ENCODE results near the gene DNAJC4.

DNA sequence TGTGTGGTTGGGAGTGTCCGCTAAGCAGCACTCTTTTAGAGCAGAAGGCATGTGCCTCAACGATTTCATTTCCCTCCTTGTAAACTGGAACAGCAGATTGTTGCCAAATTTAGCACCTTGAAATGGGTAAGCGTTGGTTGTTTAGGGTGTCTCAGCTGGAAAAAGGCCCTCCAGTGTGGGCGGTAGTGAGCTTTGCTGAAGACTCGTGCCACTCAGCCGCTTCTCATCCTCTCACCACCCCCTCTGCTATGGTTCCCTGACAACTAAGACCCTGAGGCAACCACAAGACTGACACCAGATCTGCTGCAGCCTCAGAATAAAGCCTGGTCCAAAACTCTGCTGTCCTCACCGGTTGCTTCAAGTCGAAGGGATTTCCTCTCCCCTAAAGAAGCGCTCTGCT, 33.7 kb upstream of the DNAJC4 start:
- TF ChIP-seq, protein P1, sequence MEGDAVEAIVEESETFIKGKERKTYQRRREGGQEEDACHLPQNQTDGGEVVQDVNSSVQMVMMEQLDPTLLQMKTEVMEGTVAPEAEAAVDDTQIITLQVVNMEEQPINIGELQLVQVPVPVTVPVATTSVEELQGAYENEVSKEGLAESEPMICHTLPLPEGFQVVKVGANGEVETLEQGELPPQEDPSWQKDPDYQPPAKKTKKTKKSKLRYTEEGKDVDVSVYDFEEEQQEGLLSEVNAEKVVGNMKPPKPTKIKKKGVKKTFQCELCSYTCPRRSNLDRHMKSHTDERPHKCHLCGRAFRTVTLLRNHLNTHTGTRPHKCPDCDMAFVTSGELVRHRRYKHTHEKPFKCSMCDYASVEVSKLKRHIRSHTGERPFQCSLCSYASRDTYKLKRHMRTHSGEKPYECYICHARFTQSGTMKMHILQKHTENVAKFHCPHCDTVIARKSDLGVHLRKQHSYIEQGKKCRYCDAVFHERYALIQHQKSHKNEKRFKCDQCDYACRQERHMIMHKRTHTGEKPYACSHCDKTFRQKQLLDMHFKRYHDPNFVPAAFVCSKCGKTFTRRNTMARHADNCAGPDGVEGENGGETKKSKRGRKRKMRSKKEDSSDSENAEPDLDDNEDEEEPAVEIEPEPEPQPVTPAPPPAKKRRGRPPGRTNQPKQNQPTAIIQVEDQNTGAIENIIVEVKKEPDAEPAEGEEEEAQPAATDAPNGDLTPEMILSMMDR (IDR thresholded peaks at IDR 0.05), result no peak
- no peak for TF ChIP-seq POLR2A (IDR thresholded peaks at IDR 0.05)

Data from thyroid gland (tissue), 4 donors.